Mesenchymal stem cell (in vitro differentiated cells and primary cell): ENCODE data around the gene PSIP1.
A peak's percentile ranks its signal among the peaks of the same experiment; 100 is the strongest.
"Not testable (repeated sequence)": the region's sequence is repeated elsewhere in the genome, so short reads cannot be mapped to it uniquely, and the experiment has no call there.

Experiments used
- DNase-seq: peaks from one replicate; pipeline ENCODE4 v3.0.0-alpha.2; 2013
- H2AFZ ChIP-seq: one replicate; pipeline ENCODE4 v1.6.1; 2013; ENCODE audit warnings: low read depth, mild to moderate bottlenecking, control low read depth, inconsistent platforms, low read length, moderate library complexity
- H2AK5ac ChIP-seq: 2 replicates; pipeline ENCODE4 v1.6.1; 2013; ENCODE audit warnings: low read length, moderate library complexity, mild to moderate bottlenecking, inconsistent platforms; ENCODE audit not compliant: severe bottlenecking
- H2BK120ac ChIP-seq: one replicate; pipeline ENCODE4 v1.6.1; 2013; ENCODE audit warnings: low read depth, mild to moderate bottlenecking, inconsistent platforms, low read length, moderate library complexity
- H2BK12ac ChIP-seq, 2 experiments: one replicate each; pipeline ENCODE4 v1.6.1; 2013; ENCODE audit warnings: inconsistent platforms in 2 of 2, low read length in 2 of 2, mild to moderate bottlenecking in 2 of 2, moderate library complexity in 2 of 2, control low read depth in 1 of 2
- H2BK15ac ChIP-seq: one replicate; pipeline ENCODE4 v1.6.1; 2013; ENCODE audit warnings: mild to moderate bottlenecking, low read depth, inconsistent platforms; ENCODE audit not compliant: poor library complexity, severe bottlenecking
- H2BK5ac ChIP-seq: 2 replicates; pipeline ENCODE4 v1.6.1; 2013; ENCODE audit warnings: low read depth, mild to moderate bottlenecking, low read length, control low read depth, inconsistent platforms; ENCODE audit not compliant: poor library complexity, severe bottlenecking
- H3K14ac ChIP-seq, 2 experiments: one replicate each; pipeline ENCODE4 v1.6.1; 2013; ENCODE audit warnings: inconsistent platforms in 2 of 2, low read length in 2 of 2, control low read depth in 1 of 2, mild to moderate bottlenecking in 1 of 2, moderate library complexity in 1 of 2
- H3K18ac ChIP-seq, 2 experiments: one replicate each; pipeline ENCODE4 v1.6.1; 2013; ENCODE audit warnings: inconsistent platforms in 2 of 2, low read length in 2 of 2, control low read depth in 1 of 2, low read depth in 1 of 2, mild to moderate bottlenecking in 1 of 2
- H3K23ac ChIP-seq, 2 experiments: one replicate each; pipeline ENCODE4 v1.6.1; 2013; ENCODE audit warnings: inconsistent platforms in 2 of 2, low read length in 2 of 2, mild to moderate bottlenecking in 2 of 2, moderate library complexity in 2 of 2, control low read depth in 1 of 2
- H3K27ac ChIP-seq: 2 replicates; pipeline ENCODE4 v1.5.1; 2013; ENCODE audit warnings: mild to moderate bottlenecking, moderate library complexity, low read length, control low read depth, inconsistent platforms; ENCODE audit not compliant: poor library complexity, severe bottlenecking
- H3K27me3 ChIP-seq, 2 experiments: 2 replicates each; pipeline versions ENCODE4 v1.6.1 to v1.7.0; 2013; ENCODE audit warnings: low read length in 2 of 2, mild to moderate bottlenecking in 2 of 2, moderate library complexity in 2 of 2, control low read depth in 1 of 2, inconsistent platforms in 1 of 2; ENCODE audit not compliant: control insufficient read depth in 1 of 2, insufficient read depth in 1 of 2
- H3K36me3 ChIP-seq, 2 experiments: 2 replicates each; pipeline versions ENCODE4 v1.6.1 to v1.7.0; 2013; ENCODE audit warnings: low read length in 2 of 2, control low read depth in 1 of 2, inconsistent platforms in 1 of 2, low read depth in 1 of 2, mild to moderate bottlenecking in 1 of 2; ENCODE audit not compliant: insufficient read depth in 2 of 2, control insufficient read depth in 1 of 2
- H3K4ac ChIP-seq, 2 experiments: one replicate each; pipeline ENCODE4 v1.6.1; 2013; ENCODE audit warnings: inconsistent platforms in 2 of 2, low read length in 2 of 2, mild to moderate bottlenecking in 2 of 2, moderate library complexity in 2 of 2, control low read depth in 1 of 2, low read depth in 1 of 2
- H3K4me1 ChIP-seq: 2 replicates; pipeline ENCODE4 v1.6.1; 2013; ENCODE audit warnings: low read depth, low read length, control low read depth; ENCODE audit not compliant: control insufficient read depth, insufficient read depth
- H3K4me2 ChIP-seq: 2 replicates; pipeline ENCODE4 v1.6.1; 2013; ENCODE audit warnings: low read length, mild to moderate bottlenecking, inconsistent platforms; ENCODE audit not compliant: poor library complexity, severe bottlenecking
- H3K4me3 ChIP-seq, 2 experiments: 2 replicates each; pipeline versions ENCODE4 v1.5.1 to v1.7.0; 2013; ENCODE audit warnings: low read length in 2 of 2, mild to moderate bottlenecking in 2 of 2, control low read depth in 1 of 2, low read depth in 1 of 2; ENCODE audit not compliant: insufficient read depth in 1 of 2
- H3K79me1 ChIP-seq: replicated peaks from 2 replicates; pipeline ENCODE4 v1.6.1; 2013; ENCODE audit warnings: mild to moderate bottlenecking, control low read depth, low read length, inconsistent platforms; ENCODE audit not compliant: poor library complexity, severe bottlenecking
- H3K9ac ChIP-seq: 2 replicates; pipeline ENCODE4 v1.7.0; 2013; ENCODE audit warnings: mild to moderate bottlenecking, low read length, moderate library complexity
- H3K9me3 ChIP-seq: 2 replicates; pipeline ENCODE4 v1.7.0; 2013; ENCODE audit warnings: mild to moderate bottlenecking, low read length; ENCODE audit not compliant: control insufficient read depth
- H4K8ac ChIP-seq: one replicate; pipeline ENCODE4 v1.6.1; 2013; ENCODE audit warnings: inconsistent platforms, mild to moderate bottlenecking, low read length, moderate library complexity
- H4K91ac ChIP-seq: one replicate; pipeline ENCODE4 v1.6.1; 2013; ENCODE audit warnings: mild to moderate bottlenecking, low read length, inconsistent platforms
- WGBS: methylation state at CpG from one replicate; pipeline ENCODE4 v1.1.7; 2013; ENCODE audit warnings: mixed read lengths; 5-methylcytosine and 5-hydroxymethylcytosine counted together

Gene PSIP1

GRCh38 chr9:15430920-15431844 is 79.6 kb downstream of the PSIP1 start:
- Histone ChIP-seq H4K91ac (no peak overlapping the region), H3K14ac (no peak overlapping the region), H4K8ac (no peak overlapping the region), H2BK12ac (no peak overlapping the region), H3K27ac (peak overlapping the region; percentile 8), H2BK120ac (no peak overlapping the region), H3K4me3 (no peak overlapping the region), H3K18ac (peak overlapping the region in 1 of 2 experiments; percentile 40), H3K23ac (no peak overlapping the region), H2BK5ac (no peak overlapping the region), H3K36me3 (peaks cover 13 to 73% of the 10 kb centered on the region in 2 experiments), H3K27me3 (no peaks in the 10 kb centered on the region), H3K4me2 (no peak overlapping the region), H2AK5ac (no peak overlapping the region), H2AFZ (no peak overlapping the region), H3K9me3 (no peaks in the 10 kb centered on the region), H2BK15ac (no peak overlapping the region), H3K79me1 (peaks cover 5% of the 10 kb centered on the region), H3K4ac (peak overlapping the region in 1 of 2 experiments; percentile 15), H3K4me1 (peaks cover 4% of the 10 kb centered on the region), H3K9ac (no peak overlapping the region)
- WGBS, result 73% methylated on average over 5 of the region's 5 CpGs
- peak; percentile 13 for DNase-seq

GRCh38 chr9:15427702-15428101 is 83.1 kb downstream of the PSIP1 start:
- not testable (repeated sequence) for H3K4me1 ChIP-seq, H3K9ac ChIP-seq, H3K18ac ChIP-seq, H2BK12ac ChIP-seq, H3K14ac ChIP-seq, H3K4me3 ChIP-seq, H3K4ac ChIP-seq, H3K23ac ChIP-seq, H3K79me1 ChIP-seq, H2BK120ac ChIP-seq, H2BK15ac ChIP-seq, H2AK5ac ChIP-seq, H3K27ac ChIP-seq, H4K91ac ChIP-seq, H4K8ac ChIP-seq, H2BK5ac ChIP-seq, H3K9me3 ChIP-seq, H3K27me3 ChIP-seq, DNase-seq, H3K4me2 ChIP-seq, H2AFZ ChIP-seq
- peaks cover 14 to 59% of the 10 kb centered on the region in 2 experiments for H3K36me3 ChIP-seq
- WGBS, result 100% methylated on average over 7 of the region's 7 CpGs

- Histone ChIP-seq H4K91ac (no peak overlapping the region), H2BK15ac (no peak overlapping the region), H4K8ac (no peak overlapping the region), H3K18ac (no peak overlapping the region), H2BK12ac (no peak overlapping the region), H3K79me1 (peaks cover 5% of the 10 kb centered on the region), H3K9me3 (no peaks in the 10 kb centered on the region), H3K27me3 (no peaks in the 10 kb centered on the region), H3K4me3 (no peak overlapping the region), H3K4me2 (no peak overlapping the region), H2AFZ (no peak overlapping the region), H3K4ac (no peak overlapping the region), H3K14ac (no peak overlapping the region), H2BK5ac (no peak overlapping the region), H3K27ac (no peak overlapping the region), H3K23ac (no peak overlapping the region), H3K36me3 (peaks cover 13 to 55% of the 10 kb centered on the region in 2 experiments), H2BK120ac (no peak overlapping the region), H3K4me1 (peaks cover 10% of the 10 kb centered on the region), H2AK5ac (no peak overlapping the region), H3K9ac (no peak overlapping the region)
- 97% methylated on average over 8 of the region's 8 CpGs for WGBS
- DNase-seq, result no peak
Observed at GRCh38 chr9:15426019-15426418, 84.8 kb downstream of the PSIP1 start.

GRCh38 chr9:15423231-15423985 is 87.4 kb downstream of the PSIP1 start:
- Histone ChIP-seq H3K4me2 (peak overlapping the region; percentile 31), H4K91ac (no peak overlapping the region), H3K14ac (peak overlapping the region in 1 of 2 experiments; percentile 94), H2BK12ac (no peak overlapping the region), H3K4me1 (peaks cover 7% of the 10 kb centered on the region), H2AK5ac (no peak overlapping the region), H3K4ac (peak overlapping the region; percentile 38 to 68), H3K36me3 (peaks cover 12 to 31% of the 10 kb centered on the region in 2 experiments), H4K8ac (peak overlapping the region; percentile 49), H3K9ac (peak overlapping the region; percentile 94), H2AFZ (peak overlapping the region; percentile 47), H3K27ac (peak overlapping the region; percentile 2), H3K18ac (peak overlapping the region; percentile 47 to 85), H3K23ac (no peak overlapping the region), H3K9me3 (no peaks in the 10 kb centered on the region), H2BK120ac (peak overlapping the region; percentile 64), H3K4me3 (peak overlapping the region; percentile 88 to 93), H2BK15ac (no peak overlapping the region), H3K79me1 (peaks cover 3% of the 10 kb centered on the region), H2BK5ac (no peak overlapping the region), H3K27me3 (no peaks in the 10 kb centered on the region)
- WGBS, result 2% methylated on average over 13 of the region's 18 CpGs
- DNase-seq, result peak; percentile 47
